Gastroesophageal sphincter (tissue), 3 donors: Measurements from ENCODE around the gene RCVRN.

Experiments
- CTCF ChIP-seq, 4 experiments: fragments of 200-600 bp in 2 of 4; fragments of 450-650 bp in 2 of 4; sonication (generic) in 1 of 4; IDR thresholded peaks; one replicate each; pipeline ENCODE4 v1.5.1; 2017 to 2019; ENCODE audit warnings: antibody characterized with exemption in 4 of 4, mild to moderate bottlenecking in 2 of 4, moderate library complexity in 2 of 4
- EP300 ChIP-seq: sonication (generic); formaldehyde crosslinking; IDR thresholded peaks from one replicate; pipeline ENCODE4 v1.6.1; 2017; ENCODE audit warnings: antibody characterized with exemption, mild to moderate bottlenecking
- POLR2A ChIP-seq, 2 donors: fragments of 450-650 bp; IDR thresholded peaks; one replicate each; pipeline ENCODE4 v1.6.1; 2017; ENCODE audit warnings: antibody characterized with exemption in 2 of 2, mild to moderate bottlenecking in 2 of 2, moderate library complexity in 1 of 2

DNA sequence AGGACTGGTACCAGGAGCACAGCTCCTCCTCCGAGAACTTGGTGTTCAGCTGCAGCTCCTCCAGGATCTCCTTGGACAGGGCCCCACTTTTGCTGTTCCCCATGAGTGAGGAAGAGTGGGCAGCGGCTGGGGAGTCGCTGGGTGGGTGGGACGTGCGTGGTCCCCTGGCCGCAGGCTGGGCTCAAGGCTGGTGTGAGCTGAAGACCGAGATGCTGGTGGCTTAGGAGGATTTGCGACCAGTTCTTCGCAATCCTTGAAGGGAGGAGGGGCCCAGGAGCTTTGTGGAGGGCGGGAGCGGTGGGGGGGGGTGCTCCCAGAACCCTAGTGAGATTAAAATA is at the start of gene RCVRN:
- TF ChIP-seq CTCF (IDR thresholded peaks at IDR 0.05): no peak
- no peak for TF ChIP-seq POLR2A (IDR thresholded peaks at IDR 0.05)
- no peak for TF ChIP-seq EP300
